ENCODE data around the gene FCGBP.
"Not testable (repeated sequence)": the region's sequence is repeated elsewhere in the genome, so short reads cannot be mapped to it uniquely, and the experiment has no call there.

FCGBP gene

DNA sequence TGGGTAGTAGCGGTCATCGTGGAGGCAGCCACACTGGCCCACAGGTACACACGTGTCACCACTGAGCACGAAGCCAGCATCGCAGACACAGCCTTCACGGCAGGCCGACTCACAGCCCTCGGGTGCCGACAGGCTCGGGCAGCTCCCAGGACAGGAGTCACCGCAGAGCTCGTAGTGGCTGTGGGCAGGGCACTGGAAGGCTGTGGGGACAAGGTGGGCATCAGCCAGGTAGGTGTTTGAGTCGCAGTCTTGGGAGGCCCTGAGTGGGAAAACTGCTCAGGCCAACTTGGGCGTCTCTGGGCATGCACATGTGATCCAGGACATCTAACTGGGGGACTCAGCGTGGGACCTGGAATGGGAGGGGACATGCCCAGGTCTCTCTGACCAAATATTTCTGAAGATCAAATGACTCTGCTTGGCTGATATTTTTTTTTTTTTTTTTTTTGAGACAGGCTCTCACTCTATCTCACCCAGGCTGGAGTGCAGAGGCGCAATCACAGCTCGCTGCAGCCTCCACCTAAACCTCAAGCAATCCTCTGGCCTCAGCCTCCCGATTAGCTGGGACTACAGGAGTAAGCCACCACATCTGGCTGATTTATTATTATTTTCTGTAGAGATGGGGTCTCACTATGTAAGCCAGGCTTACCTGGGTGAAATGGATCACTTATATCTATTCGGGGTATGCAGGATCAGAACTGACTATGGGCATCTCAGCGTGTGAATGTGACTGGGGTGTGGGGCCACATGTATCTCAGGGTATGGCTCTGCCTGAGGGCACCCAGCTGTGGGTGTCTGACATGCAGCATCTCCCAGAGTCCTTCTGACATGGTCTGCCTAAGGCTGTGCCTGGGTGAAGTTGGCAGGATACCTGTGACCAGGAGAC lies 44.3 kb downstream of the FCGBP start:
- not testable (repeated sequence) for DNase-seq

GRCh38 chr19:39887456-39887951 lies 46.9 kb downstream of the FCGBP start:
- not testable (repeated sequence) for DNase-seq

GRCh38 chr19:39885821-39886554 lies 48.4 kb downstream of the FCGBP start:
- DNase-seq = not testable (repeated sequence)

GRCh38 chr19:39884721-39885120 lies 49.7 kb downstream of the FCGBP start:
- not testable (repeated sequence) for DNase-seq

Measured in NCI-H526 treated with DMSO at 0.1 percent for 48 hours (cell line).